Measurements from ENCODE around the gene ADGRG3.

DNA sequence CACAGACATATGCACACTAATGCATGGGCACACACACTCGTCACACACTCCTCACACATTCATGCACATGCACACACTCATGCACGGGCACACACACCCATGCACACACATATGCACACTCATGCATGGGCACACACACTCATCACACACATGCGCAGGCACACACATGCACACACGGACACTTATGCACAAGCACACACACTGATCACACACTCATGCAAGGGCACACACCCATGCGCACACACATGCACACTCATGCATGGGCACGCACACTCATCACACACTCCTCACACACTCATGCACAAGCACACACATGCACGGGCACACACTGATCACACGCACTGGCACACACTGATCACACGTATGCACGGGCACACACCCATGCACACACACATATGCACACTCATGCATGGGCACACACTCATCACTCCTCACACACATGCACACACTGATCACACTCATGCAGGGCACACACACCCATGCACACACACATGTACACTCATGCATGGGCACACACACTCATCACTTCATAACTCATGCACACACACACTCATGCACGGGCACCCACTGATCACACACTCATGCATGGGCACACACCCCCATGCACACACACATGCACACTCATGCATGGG, 23.6 kb upstream of the ADGRG3 start:
- TF ChIP-seq, protein P1, sequence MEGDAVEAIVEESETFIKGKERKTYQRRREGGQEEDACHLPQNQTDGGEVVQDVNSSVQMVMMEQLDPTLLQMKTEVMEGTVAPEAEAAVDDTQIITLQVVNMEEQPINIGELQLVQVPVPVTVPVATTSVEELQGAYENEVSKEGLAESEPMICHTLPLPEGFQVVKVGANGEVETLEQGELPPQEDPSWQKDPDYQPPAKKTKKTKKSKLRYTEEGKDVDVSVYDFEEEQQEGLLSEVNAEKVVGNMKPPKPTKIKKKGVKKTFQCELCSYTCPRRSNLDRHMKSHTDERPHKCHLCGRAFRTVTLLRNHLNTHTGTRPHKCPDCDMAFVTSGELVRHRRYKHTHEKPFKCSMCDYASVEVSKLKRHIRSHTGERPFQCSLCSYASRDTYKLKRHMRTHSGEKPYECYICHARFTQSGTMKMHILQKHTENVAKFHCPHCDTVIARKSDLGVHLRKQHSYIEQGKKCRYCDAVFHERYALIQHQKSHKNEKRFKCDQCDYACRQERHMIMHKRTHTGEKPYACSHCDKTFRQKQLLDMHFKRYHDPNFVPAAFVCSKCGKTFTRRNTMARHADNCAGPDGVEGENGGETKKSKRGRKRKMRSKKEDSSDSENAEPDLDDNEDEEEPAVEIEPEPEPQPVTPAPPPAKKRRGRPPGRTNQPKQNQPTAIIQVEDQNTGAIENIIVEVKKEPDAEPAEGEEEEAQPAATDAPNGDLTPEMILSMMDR (IDR thresholded peaks at IDR 0.05; ENCODE audit: insufficient read depth, low read length) = no peak
- no peak for TF ChIP-seq POLR2AphosphoS5 (IDR thresholded peaks at IDR 0.05; ENCODE audit: low read depth)
